Left ventricle myocardium inferior (tissue), 1 donor: Measurements from ENCODE around the gene PRPSAP2. TPM values are rescaled to one million over a fixed set of nuclear protein-coding genes. Genes with fewer than 3 reads are reported as not detected.

Experiments used
- DNase-seq: peaks from one replicate; pipeline ENCODE4 v3.0.0-alpha.2; 2020
- H3K27ac ChIP-seq: fragments of 200-600 bp; replicated peaks from 2 replicates; pipeline ENCODE4 v1.8.0; 2021
- H3K27me3 ChIP-seq: fragments of 200-600 bp; 2 replicates; pipeline ENCODE4 v1.8.0; 2021; ENCODE audit warnings: low read depth
- H3K36me3 ChIP-seq: fragments of 200-600 bp; 2 replicates; pipeline ENCODE4 v1.8.0; 2021
- H3K4me1 ChIP-seq: fragments of 200-600 bp; 2 replicates; pipeline ENCODE4 v1.8.0; 2021
- H3K4me3 ChIP-seq: fragments of 200-600 bp; 2 replicates; pipeline ENCODE4 v1.8.0; 2021; ENCODE audit warnings: mild to moderate bottlenecking, moderate library complexity
- H3K9me3 ChIP-seq: fragments of 200-600 bp; replicated peaks from 2 replicates; pipeline ENCODE4 v1.8.0; 2021
- intact Hi-C: fragments of 100-400 bp; cut with micrococcal nuclease; formaldehyde crosslinking; loops from one replicate; pipeline ENCODE4 v1.11.0; 2022
- total RNA-seq: library from RNA; stranded (reverse); fragmentation: NEBNext Ultra II Directional; extraction: Animal tissue kit (Norgen Biotek cat#: 25700); gene quantifications from one replicate; pipeline ENCODE4 v1.2.1, GENCODE V29; 2021
- TF ChIP-seq, protein P1 (sequence below): fragments of 200-600 bp; IDR thresholded peaks from 2 replicates; pipeline ENCODE4 v1.8.0; 2021; ENCODE audit warnings: antibody characterized with exemption, mild to moderate bottlenecking, borderline replicate concordance
- donor health status: DM: no; HTN: yes; CAD: no; lungs with severe emphysema.

The PRPSAP2 gene
- total RNA-seq, 1 donor from 2014 or later: 22.3 TPM

DNA sequence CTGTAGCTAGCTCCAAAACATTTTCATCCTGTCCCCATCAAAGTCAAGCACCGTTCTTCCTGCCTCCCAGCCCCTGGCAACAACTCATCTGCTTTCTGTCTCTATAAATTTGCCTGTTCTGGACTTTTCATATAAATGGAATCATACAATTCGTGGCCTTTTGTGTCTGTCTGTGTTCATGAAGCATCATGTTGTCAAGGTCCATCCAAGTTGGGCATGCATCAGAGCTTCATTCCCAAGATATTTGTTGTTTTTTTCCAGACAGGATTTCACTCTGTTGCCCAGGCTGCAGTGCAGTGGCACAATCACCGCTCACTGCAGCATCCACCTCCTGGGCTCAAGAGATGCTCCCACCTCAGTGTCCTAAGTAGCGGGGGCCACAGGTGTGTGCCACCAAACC, 99.9 kb downstream of the PRPSAP2 start:
- DNase-seq: no peak

DNA sequence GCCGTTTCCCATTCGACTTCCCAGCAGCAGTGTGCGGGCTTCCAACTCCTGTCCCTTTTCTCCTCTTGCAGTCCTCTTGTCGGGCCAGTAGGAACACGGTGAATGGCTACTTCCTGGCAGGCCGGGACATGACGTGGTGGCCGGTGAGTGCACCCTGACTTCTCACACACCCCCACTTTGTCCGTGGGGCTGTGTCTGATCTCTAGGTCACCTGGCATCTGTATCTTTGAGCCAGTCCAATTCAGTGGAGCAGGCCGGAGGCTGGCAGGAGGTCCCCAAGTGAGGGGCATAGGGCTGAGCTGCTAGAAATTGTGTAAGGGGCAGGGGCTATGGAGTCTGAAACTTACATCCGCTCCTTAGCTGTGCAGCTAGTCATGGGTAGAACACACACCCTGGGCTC, 100.7 kb downstream of the PRPSAP2 start:
- TF ChIP-seq, protein P1, sequence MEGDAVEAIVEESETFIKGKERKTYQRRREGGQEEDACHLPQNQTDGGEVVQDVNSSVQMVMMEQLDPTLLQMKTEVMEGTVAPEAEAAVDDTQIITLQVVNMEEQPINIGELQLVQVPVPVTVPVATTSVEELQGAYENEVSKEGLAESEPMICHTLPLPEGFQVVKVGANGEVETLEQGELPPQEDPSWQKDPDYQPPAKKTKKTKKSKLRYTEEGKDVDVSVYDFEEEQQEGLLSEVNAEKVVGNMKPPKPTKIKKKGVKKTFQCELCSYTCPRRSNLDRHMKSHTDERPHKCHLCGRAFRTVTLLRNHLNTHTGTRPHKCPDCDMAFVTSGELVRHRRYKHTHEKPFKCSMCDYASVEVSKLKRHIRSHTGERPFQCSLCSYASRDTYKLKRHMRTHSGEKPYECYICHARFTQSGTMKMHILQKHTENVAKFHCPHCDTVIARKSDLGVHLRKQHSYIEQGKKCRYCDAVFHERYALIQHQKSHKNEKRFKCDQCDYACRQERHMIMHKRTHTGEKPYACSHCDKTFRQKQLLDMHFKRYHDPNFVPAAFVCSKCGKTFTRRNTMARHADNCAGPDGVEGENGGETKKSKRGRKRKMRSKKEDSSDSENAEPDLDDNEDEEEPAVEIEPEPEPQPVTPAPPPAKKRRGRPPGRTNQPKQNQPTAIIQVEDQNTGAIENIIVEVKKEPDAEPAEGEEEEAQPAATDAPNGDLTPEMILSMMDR: no peak
- H3K27ac ChIP-seq: no peak overlapping the region
- H3K27me3 ChIP-seq: no peaks in the 10 kb centered on the region
- DNase-seq: no peak
- H3K9me3 ChIP-seq: no peaks in the 10 kb centered on the region
- H3K4me1 ChIP-seq: no peaks in the 10 kb centered on the region
- intact Hi-C loops: no loop called here
- H3K36me3 ChIP-seq: no peaks in the 10 kb centered on the region
- no peak overlapping the region for H3K4me3 ChIP-seq

More for the DNA sequence above, 99.9 kb downstream of the PRPSAP2 start:
- H3K4me3 ChIP-seq: no peak overlapping the region
- H3K27me3 ChIP-seq: no peaks in the 10 kb centered on the region
- H3K27ac ChIP-seq: no peak overlapping the region
- no peaks in the 10 kb centered on the region for H3K4me1 ChIP-seq
- no peaks in the 10 kb centered on the region for H3K36me3 ChIP-seq
- no peaks in the 10 kb centered on the region for H3K9me3 ChIP-seq
- intact Hi-C loops: no loop called here
- TF ChIP-seq, protein P1: no peak

DNA sequence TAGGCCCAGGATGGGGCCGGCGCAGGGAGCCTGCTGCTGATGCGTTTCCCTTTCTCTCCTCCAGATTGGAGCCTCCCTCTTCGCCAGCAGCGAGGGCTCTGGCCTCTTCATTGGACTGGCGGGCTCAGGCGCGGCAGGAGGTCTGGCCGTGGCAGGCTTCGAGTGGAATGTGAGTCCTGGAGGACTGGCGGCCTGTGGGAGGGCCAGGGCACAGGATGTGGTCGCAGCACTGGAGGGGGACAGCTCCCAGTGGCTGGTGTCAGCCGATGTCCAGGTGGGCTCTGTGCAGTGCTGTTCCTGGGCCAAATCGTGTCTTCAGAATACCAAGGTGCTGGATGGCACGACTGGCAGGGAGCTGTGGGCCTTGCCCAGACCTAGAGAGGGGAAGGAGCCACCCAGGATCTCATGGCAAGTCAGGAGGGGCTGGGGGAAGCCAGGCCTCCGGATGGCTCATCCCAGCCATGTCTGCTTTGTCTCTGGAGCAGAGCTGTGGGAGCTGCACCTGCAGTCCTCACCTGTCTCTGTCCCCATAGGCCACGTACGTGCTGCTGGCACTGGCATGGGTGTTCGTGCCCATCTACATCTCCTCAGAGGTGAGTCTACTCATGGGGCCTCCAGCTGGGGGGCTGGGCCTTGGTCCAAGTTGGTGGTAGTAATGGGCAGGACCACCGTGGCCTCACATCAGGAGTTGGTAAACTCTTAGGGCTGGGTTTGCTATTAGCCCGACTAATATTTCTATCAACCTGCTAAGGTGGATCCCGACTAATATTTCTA, 101.3 kb downstream of the PRPSAP2 start:
- no peak for DNase-seq
- H3K4me1 ChIP-seq: no peaks in the 10 kb centered on the region
- no peaks in the 10 kb centered on the region for H3K27me3 ChIP-seq
- intact Hi-C loops: no loop called here
- TF ChIP-seq, protein P1: no peak
- H3K9me3 ChIP-seq: no peaks in the 10 kb centered on the region
- H3K27ac ChIP-seq: no peak overlapping the region
- no peaks in the 10 kb centered on the region for H3K36me3 ChIP-seq
- no peak overlapping the region for H3K4me3 ChIP-seq

DNA sequence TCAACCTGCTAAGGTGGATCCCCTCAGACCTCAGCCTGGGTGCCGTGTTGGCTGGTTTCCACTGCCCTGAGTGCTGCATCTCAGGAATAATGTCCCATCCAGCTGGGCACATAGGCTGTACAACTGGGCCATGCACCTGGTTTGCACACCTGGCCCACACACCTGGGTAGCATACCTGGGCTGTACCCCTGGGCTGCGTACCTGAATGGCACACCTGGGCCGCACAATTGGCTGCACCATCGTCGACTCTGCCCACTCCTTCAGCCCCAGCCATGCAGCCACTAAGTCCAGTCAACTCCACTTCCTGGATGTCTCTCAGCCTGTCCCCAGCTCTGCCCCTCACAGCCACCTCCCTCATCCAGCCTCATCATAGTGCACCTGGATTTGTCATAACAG, 101.9 kb downstream of the PRPSAP2 start:
- Histone ChIP-seq H3K4me1 (no peaks in the 10 kb centered on the region), H3K27me3 (no peaks in the 10 kb centered on the region), H3K4me3 (no peak overlapping the region), H3K27ac (no peak overlapping the region), H3K9me3 (no peaks in the 10 kb centered on the region), H3K36me3 (no peaks in the 10 kb centered on the region)
- DNase-seq: no peak
- TF ChIP-seq, protein P1: no peak
- intact Hi-C loops: no loop called here

DNA sequence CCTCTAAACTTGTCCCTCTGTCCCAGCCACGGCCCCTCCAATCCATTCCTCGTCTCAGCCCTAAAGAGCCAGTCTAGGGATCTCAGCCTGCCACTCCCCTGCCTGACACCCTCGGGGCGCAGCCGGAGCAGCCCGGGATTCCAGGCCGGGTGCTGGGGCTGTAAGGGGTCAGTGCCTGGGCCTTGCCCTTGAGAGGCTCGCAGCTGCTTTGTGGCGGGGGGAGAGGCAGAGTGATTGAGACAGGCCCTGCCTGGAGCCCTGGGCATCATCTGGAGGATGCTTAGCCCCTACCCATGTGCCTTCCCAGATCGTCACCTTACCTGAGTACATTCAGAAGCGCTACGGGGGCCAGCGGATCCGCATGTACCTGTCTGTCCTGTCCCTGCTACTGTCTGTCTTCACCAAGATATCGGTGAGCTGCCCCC, 102.3 kb downstream of the PRPSAP2 start:
- H3K27ac ChIP-seq: no peak overlapping the region
- H3K9me3 ChIP-seq: no peaks in the 10 kb centered on the region
- H3K4me3 ChIP-seq: no peak overlapping the region
- H3K27me3 ChIP-seq: no peaks in the 10 kb centered on the region
- intact Hi-C loops: no loop called here
- H3K36me3 ChIP-seq: no peaks in the 10 kb centered on the region
- TF ChIP-seq, protein P1: no peak
- H3K4me1 ChIP-seq: no peaks in the 10 kb centered on the region
- no peak for DNase-seq
